HepG2 (cell line): Measurements from ENCODE around the gene BEST2. TPM values are rescaled to one million over a fixed set of nuclear protein-coding genes. Genes with fewer than 3 reads are reported as not detected.

Experiments used
- ATF6 ChIP-seq: sonication (generic); formaldehyde crosslinking; conservative IDR thresholded peaks from 2 replicates; pipeline ENCODE4 v1.4.0; 2020; ENCODE audit warnings: missing genetic modification reagents
- IKZF1 ChIP-seq: fragments of 450-650 bp; IDR thresholded peaks from 2 replicates; pipeline ENCODE4 v1.7.1; 2016
- IRF2 ChIP-seq: IDR thresholded peaks from 2 replicates; pipeline ENCODE4 v1.6.1; 2018; ENCODE audit warnings: missing genetic modification reagents, missing compliant biosample characterization
- KIAA2018 ChIP-seq: sonication (generic); formaldehyde crosslinking; IDR thresholded peaks from 2 replicates; pipeline ENCODE4 v1.5.0; 2020; ENCODE audit warnings: mild to moderate bottlenecking, missing genetic modification reagents, borderline replicate concordance
- KLF12 ChIP-seq: sonication (generic); formaldehyde crosslinking; IDR thresholded peaks from 2 replicates; pipeline ENCODE4 v1.4.0; 2020; ENCODE audit warnings: missing genetic modification reagents, borderline replicate concordance
- MED8 ChIP-seq: sonication (generic); formaldehyde crosslinking; IDR thresholded peaks from 2 replicates; pipeline ENCODE4 v1.8.1; 2023; ENCODE audit warnings: mild to moderate bottlenecking, missing genetic modification reagents; ENCODE audit not compliant: insufficient replicate concordance
- NCOR1 ChIP-seq: fragments of 200-600 bp; sonication (generic); IDR thresholded peaks from 2 replicates; pipeline ENCODE4 v1.7.0; 2017; ENCODE audit warnings: antibody characterized with exemption, low read length, borderline replicate concordance
- NFRKB ChIP-seq: fragments of 450-650 bp; IDR thresholded peaks from 2 replicates; pipeline ENCODE4 v1.6.1; 2017
- PLSCR1 ChIP-seq: sonication (generic); formaldehyde crosslinking; IDR thresholded peaks from 2 replicates; pipeline ENCODE4 v1.5.0; 2020; ENCODE audit warnings: missing genetic modification reagents, mild to moderate bottlenecking, borderline replicate concordance
- RBAK ChIP-seq: sonication (generic); formaldehyde crosslinking; IDR thresholded peaks from 2 replicates; pipeline ENCODE4 v1.5.1; 2020; ENCODE audit warnings: mild to moderate bottlenecking, missing genetic modification reagents
- SIN3B ChIP-seq: fragments of 150-350 bp; IDR thresholded peaks from 2 replicates; pipeline ENCODE4 v1.6.1; 2014; ENCODE audit warnings: low read length
- SIX1 ChIP-seq: sonication (generic); formaldehyde crosslinking; IDR thresholded peaks from 2 replicates; pipeline ENCODE4 v1.4.0; 2020; ENCODE audit warnings: missing genetic modification reagents, borderline replicate concordance
- THAP7 ChIP-seq: sonication (generic); formaldehyde crosslinking; IDR thresholded peaks from 2 replicates; pipeline ENCODE4 v1.8.1; 2023; ENCODE audit warnings: mild to moderate bottlenecking, missing genetic modification reagents
- ZBTB8A ChIP-seq: sonication (generic); formaldehyde crosslinking; IDR thresholded peaks from 2 replicates; pipeline ENCODE4 v1.4.0; 2020; ENCODE audit warnings: mild to moderate bottlenecking, low read depth, missing genetic modification reagents, borderline replicate concordance
- ZNF205 ChIP-seq: IDR thresholded peaks from 2 replicates; pipeline ENCODE4 v1.6.1; 2018; ENCODE audit warnings: missing biosample characterization, missing genetic modification reagents
- ZNF264 ChIP-seq: sonication (generic); formaldehyde crosslinking; IDR thresholded peaks from 2 replicates; pipeline ENCODE4 v1.4.0; 2020; ENCODE audit warnings: missing genetic modification reagents
- ZNF510 ChIP-seq: sonication (generic); formaldehyde crosslinking; IDR thresholded peaks from 2 replicates; pipeline ENCODE4 v1.4.0; 2020; ENCODE audit warnings: low read depth, mild to moderate bottlenecking, missing genetic modification reagents
- ZNF570 ChIP-seq: sonication (generic); formaldehyde crosslinking; IDR thresholded peaks from 2 replicates; pipeline ENCODE4 v1.4.0; 2020; ENCODE audit warnings: mild to moderate bottlenecking, missing genetic modification reagents, borderline replicate concordance
- ZNF678 ChIP-seq: sonication (generic); formaldehyde crosslinking; IDR thresholded peaks from 2 replicates; pipeline ENCODE4 v1.4.0; 2020; ENCODE audit warnings: mild to moderate bottlenecking, missing genetic modification reagents
- polyA plus RNA-seq, 8 experiments: library from polyadenylated mRNA; depleted of rRNA in 3 of 8; stranded (reverse) in 7 of 8; unstranded in 1 of 8; fragments of >200 nt; fragmentation: Illumina TruSeq in 4 of 8; extraction: Trizol in 4 of 8; gene quantifications; 2 replicates each; pipeline versions ENCODE4 v1.2.1 to v1.2.3, GENCODE V29; 2011 to 2016; ENCODE audit warnings: low read depth in 4 of 8, missing spikeins in 1 of 8, mixed read lengths in 1 of 8; ENCODE audit not compliant: insufficient read depth in 1 of 8
- total RNA-seq, 5 experiments: library from RNA; depleted of rRNA; stranded (reverse); fragments of >200 nt; fragmentation: Illumina TruSeq; extraction: Trizol; gene quantifications; 2 replicates each; pipeline ENCODE4 v1.2.3, GENCODE V29; 2016; ENCODE audit warnings: low read depth in 1 of 5

Gene BEST2
- total and polyA plus RNA-seq, 2 of the 13 experiments (the other 11 are each of a cell fraction or from before 2014, with no cell fraction given) = not detected

GRCh38 chr19:12791345-12792050, 39.9 kb downstream of the BEST2 start, which contains the start of gene JUNB (continued):
- 0 out of 2 replicates have a peak, but pooled peaks have one; percentile 61 for TF ChIP-seq KIAA2018 (CRISPR knock-in tag)
- TF ChIP-seq ZNF205 = peak; percentile 79
- no peak; the same call in 1 of the 2 replicates for TF ChIP-seq ZNF264
- no peak for TF ChIP-seq ATF6 (CRISPR knock-in tag)
- TF ChIP-seq SIX1 (CRISPR knock-in tag) = no peak
- peak; percentile 94; the same call in 1 of the 2 replicates for TF ChIP-seq IRF2 (CRISPR knock-in tag)
- no peak; the same call in 1 of the 2 replicates for TF ChIP-seq ZBTB8A (CRISPR knock-in tag)
- 0 out of 2 replicates have a peak, but pooled peaks have one; percentile 61 for TF ChIP-seq THAP7 (CRISPR knock-in tag)
- TF ChIP-seq ZNF510 (CRISPR knock-in tag) = no peak
- TF ChIP-seq SIN3B = peak; percentile 54; the same call in 1 of the 2 replicates
- no peak for TF ChIP-seq PLSCR1
- TF ChIP-seq KLF12 (CRISPR knock-in tag) = peak; percentile 15; the same call in 1 of the 2 replicates
- TF ChIP-seq ZNF678 (CRISPR knock-in tag) = no peak
- TF ChIP-seq IKZF1 = no peak
- no peak for TF ChIP-seq MED8 (CRISPR knock-in tag)
- no peak for TF ChIP-seq ZNF570 (CRISPR knock-in tag)
- no peak for TF ChIP-seq NFRKB
- no peak for TF ChIP-seq NCOR1
- TF ChIP-seq RBAK (CRISPR knock-in tag) = no peak
